GM21576 (cell line): ENCODE data around the gene TLE1.

Source experiments
- ATAC-seq: cut with Tn5 transposase; IDR thresholded peaks from one replicate; pipeline ENCODE4 v1.9.1; 2021; ENCODE audit warnings: mild to moderate bottlenecking, moderate library complexity; ENCODE audit not compliant: unreplicated experiment

TLE1 gene

DNA sequence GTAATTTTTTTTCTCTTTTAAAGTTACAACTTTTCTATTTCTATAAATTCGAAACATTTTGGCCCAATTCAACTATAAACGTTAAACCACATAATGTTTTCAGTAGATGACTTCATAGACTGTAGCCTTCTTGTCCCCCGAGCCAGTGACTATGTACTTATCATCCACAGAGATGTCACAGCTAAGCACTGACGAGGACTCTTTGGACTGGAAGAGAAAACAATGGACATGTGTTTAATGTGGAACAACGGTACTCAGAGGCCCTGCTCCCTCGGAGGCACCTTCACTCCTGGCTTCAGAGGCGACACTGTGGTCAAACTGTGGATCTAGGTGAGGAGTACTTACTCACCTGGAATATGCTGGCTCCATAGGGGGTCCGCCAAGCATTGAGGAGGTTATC, 105.2 kb downstream of the TLE1 start:
- ATAC-seq: no peak

DNA sequence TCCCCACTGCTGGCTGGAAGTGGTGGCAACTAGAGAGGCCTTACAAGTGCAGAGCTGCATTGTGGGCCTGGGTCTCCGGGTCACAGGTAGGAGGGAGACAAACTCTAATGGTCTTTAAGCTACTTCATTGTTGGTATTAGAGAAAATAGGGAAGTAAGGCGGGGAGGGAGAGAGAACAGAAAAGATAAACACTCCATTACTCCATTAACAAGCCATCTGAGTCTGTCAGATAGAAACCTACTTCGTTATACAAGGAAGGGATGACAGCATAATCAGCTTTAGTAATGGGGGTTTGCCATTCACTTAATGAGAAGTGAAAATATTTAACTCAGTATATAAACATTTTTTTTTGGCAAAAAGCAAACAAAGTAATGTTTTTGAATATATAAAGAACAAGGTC, 107.4 kb downstream of the TLE1 start:
- ATAC-seq: no peak

- no peak for ATAC-seq
These were observed 110.0 kb downstream of the TLE1 start for GRCh38 chr9:81579381-81579780.

DNA sequence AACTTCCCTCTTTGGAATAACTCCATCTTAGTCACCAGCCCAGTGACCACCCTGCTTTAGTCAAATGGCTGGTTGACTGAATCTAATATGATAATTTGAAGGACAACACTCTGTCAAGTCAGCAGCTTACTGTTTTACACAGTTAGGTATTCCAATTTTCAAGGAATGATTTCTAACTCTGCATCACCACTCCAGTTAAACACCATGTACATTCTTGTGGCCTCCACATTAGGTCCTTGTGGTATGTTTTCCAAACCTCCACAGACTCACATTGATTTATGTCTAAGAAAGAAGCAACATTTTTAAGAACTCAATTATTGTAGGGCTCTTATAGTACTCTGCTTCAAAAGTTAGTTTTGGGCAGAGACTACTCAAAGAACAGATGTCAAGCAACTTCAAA, 110.7 kb downstream of the TLE1 start:
- no peak for ATAC-seq

DNA sequence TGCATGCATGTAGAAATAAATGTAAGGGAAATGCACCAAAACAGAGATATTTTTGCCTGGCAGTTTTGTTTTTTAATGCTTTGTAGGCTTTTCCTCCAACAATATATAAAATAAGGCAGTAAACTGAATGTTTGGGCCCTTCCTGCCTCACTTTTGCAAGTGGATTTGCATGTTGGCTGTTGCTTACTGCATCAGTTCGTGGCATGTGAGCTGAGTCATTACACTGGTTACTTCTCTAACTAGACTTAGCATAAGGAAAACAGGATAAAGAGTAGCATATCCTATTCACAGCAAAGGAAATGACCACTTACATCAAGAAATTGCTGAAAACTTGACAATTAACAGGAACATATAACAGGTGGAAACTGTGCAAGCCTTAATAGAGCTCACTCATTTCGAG, 113.4 kb downstream of the TLE1 start:
- ATAC-seq: no peak

GRCh38 chr9:81574405-81574804, 114.9 kb downstream of the TLE1 start:
- no peak for ATAC-seq

DNA sequence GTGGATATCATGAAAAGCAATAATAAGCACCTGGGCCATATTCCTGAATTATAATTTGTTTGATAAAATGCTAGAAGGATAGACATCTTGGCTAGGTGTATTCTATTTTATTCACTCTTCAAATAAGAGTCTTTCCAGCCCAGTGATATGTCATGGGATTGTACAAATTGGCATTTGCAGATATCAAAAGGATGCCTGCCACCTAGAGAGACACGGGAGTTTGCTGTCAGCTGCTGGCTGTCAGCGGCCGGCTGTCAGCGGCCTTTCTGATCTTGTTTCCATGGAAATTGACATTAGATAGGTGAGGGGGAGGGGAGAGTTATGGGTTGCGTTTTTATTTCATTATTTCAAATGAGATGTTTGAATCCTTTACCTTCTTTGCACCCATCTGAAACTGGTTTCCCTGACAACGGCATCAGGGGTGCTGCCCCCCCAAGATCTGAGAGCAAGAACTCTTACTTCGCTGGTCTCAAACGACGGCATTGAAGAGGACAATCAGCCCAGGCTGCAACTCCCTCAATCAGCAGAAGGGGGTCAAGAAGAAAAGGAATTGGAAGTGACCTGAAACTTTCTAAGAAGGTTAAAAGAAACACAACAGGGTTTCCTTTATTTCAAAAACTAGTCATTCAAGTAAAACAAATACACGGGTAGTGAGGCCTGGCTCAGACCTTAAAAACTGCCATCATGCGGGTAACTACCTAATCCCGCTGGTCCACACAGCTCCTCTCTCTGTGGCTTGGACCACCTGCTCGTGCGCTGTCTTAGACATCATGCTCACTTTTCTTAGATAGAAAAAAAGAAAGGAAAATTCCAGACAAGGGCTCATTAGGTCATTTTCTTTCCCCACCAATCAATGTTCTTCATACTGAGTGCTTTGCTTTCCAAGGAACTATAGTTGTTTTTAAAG, 115.7 kb downstream of the TLE1 start:
- no peak for ATAC-seq

GRCh38 chr9:81570083-81570482, 119.3 kb downstream of the TLE1 start:
- ATAC-seq: no peak

- no peak for ATAC-seq
These were observed 123.2 kb downstream of the TLE1 start for GRCh38 chr9:81566074-81566698.

GRCh38 chr9:81565609-81566008, 123.7 kb downstream of the TLE1 start:
- no peak for ATAC-seq

DNA sequence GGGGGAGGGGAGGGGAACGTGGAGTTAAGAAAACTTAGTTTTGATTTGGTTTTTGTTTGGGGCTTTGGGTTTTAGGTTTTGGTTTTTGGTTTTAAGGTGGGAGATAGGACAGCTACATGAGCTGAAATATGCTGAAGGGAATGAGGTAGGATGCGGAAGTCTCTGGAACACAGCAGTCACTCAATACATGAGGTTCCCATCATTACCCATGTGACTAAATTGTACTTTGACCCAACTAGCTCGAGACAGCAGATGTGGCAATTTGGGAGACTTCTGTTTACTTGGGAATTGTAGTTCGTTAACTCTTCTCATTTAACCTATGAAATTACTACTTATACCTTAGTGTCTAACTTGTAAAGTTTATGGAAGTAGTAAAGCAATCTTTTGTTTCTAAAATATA, 124.2 kb downstream of the TLE1 start:
- ATAC-seq: no peak

DNA sequence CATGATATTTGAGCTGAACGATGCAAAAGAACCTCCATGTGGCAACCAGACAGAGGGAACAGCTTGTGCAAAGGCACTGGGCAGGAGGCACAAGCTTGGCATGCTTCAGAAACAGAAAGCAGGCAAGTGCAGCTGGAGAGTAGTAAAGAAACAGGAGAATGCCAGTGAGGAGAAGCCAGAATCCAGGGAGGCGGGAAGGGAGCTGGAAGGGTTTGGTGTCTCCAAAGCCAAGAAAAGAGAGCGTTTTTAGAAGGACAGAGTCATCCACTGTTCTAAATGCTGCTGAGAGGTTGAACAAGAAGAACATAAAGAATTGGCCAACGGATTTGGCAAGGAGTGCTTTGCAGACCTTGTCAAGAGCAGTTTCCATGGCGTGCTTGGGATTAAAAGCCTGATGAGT, 124.7 kb downstream of the TLE1 start:
- ATAC-seq: no peak

- ATAC-seq: no peak
These were observed 125.6 kb downstream of the TLE1 start for GRCh38 chr9:81563739-81564138.

DNA sequence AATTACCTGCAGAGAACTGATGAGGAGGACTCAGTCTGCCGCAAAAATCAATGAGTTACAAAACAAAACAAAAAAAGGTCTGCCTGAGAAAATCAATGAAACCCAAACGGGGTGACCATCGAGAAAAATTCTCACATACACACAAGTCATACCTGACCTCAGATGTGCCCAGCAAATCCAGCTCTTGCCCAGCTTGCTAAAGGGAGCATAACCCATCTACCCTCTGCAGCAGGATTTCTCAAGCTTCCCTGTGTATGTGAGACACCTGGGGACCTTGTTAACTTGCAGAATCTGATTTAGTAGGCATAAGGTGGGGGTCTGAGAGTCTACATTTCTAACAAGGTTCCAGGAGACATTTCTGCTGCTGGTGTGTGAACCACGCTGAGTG, 126.3 kb downstream of the TLE1 start:
- no peak for ATAC-seq

GRCh38 chr9:81562231-81563019, 126.9 kb downstream of the TLE1 start:
- no peak for ATAC-seq

GRCh38 chr9:81560851-81561732, 128.3 kb downstream of the TLE1 start:
- no peak for ATAC-seq

DNA sequence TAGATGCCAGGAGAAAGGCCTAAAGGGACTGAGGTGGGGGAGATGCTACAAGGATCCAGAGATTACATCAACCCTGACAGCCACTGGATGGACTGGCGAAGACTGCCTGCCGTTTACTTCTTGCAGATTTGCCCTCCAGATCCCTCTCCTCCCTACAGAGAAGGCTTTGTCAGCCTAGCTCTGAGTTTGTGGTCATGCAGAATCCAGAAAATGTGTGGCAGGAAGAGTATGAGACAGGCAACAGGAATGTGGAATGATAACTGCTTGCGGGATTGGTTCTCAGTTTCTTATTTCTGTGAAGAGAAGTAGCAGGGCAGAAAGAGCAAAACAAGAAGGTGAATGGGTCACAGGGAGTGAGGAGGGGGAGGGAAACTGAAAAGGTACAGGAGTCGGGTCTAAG, 129.6 kb downstream of the TLE1 start:
- no peak for ATAC-seq

DNA sequence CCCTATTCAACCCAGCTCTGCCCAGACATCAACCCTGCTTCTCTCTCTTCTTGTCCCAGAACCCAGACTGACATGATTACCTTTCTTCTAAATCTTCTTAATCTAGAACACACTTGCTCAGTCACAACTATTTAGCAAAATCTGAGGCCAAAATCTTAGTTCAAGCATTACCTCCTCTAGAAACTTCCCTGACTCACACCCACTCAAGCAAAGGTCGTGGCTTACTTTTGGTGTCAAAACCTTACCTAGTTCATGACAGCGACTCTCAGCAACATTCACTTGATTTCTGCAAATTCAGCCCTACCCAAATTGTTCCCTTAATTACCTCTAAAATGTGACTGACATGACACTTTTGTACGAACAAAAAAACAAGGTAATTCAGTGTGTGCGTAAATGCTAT, 130.2 kb downstream of the TLE1 start:
- ATAC-seq: no peak

DNA sequence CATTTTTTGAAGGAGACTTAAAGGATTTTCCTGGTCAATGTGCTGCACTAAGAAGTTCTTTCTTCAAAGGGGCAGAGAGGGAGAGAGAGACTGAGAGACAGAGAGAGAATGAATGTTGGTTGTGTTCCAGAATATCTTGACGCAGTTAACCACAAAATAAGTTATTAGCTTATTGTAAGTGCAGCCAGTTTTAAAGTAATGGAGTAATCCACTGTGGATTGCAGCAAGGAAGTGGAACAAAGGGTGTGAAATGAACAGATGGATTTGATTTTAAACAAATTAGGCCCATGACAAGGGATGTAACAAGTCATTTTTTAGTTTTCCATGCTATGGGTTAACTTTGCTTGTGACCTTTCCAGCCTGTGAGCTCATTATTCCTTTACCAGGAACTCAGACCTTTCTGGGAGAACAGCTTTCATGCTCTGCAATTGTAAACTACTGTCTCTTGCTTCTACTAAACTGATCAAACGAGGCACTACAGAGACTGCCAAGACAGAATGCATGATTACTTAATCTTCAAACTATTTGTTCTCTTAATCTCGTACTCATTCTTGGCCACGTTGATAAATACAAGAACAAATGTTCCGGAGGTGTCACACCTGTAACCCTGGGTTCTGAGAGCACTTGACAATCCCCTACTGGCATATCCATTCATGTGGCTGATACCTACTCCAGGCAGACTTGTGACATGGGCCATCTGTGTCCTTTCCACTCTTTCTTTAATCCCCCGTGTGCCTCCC, 131.1 kb downstream of the TLE1 start:
- ATAC-seq: no peak

DNA sequence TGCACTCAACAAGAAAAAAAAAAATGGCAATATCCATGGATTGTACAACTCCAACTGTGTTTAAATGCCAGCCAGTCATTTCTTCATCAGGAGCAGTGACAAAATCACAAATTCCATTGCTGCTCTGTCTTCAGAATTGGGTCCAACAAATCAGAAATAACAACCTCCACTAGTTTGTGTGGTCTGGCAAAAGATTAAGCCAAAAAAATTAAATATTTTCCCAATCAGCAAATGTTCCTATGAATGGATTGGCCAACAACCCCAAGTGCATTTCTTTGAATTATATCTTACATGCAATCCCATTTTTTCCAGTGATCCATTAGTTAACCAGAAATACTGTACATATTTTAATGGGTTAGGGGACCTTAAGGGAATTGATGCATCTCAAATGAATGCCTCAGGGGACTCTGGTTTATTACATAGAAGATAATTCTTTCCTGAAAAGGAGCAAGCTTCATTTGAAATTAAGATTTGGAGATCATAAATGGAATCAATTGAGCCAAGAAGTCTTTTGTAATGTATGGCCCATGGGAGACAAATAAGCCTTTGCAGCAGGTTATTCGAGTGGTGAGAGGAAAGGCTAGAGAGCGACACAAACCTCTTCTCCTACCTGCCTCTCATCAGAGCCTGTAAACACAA, 131.8 kb downstream of the TLE1 start:
- ATAC-seq: no peak
